Small intestine (tissue), 7 donors: ENCODE results near the gene SMIM1. TPM values are rescaled to one million over a fixed set of nuclear protein-coding genes. Genes with fewer than 3 reads are reported as not detected.

Experiments
- DNase-seq, 2 donors: peaks; one replicate each; pipeline versions ENCODE4 v3.0.0 to v3.0.0-alpha.2; 2013
- FAIRE-seq: peaks from 2 replicates; lab custom pipeline; 2012; peaks lifted over from hg19 to GRCh38; lab: Jason Lieb, UNC
- H3K27ac ChIP-seq, 3 donors: one replicate each; pipeline ENCODE4 v1.5.1; 2013; ENCODE audit warnings: low read length in 2 of 3, mild to moderate bottlenecking in 2 of 3, control low read depth in 1 of 3, inconsistent platforms in 1 of 3, low read depth in 1 of 3, moderate library complexity in 1 of 3
- H3K27me3 ChIP-seq, 3 donors: one replicate each; pipeline ENCODE4 v1.6.1; 2013; ENCODE audit warnings: low read length in 3 of 3, inconsistent platforms in 1 of 3; ENCODE audit not compliant: control insufficient read depth in 3 of 3, insufficient read depth in 3 of 3
- H3K36me3 ChIP-seq, 3 donors: one replicate each; pipeline ENCODE4 v1.6.1; 2013; ENCODE audit warnings: low read length in 3 of 3, inconsistent platforms in 1 of 3, low read depth in 1 of 3, mild to moderate bottlenecking in 1 of 3, moderate library complexity in 1 of 3; ENCODE audit not compliant: control insufficient read depth in 3 of 3, insufficient read depth in 2 of 3
- H3K4me1 ChIP-seq, 3 donors: one replicate each; pipeline ENCODE4 v1.6.1; 2013; ENCODE audit warnings: low read length in 2 of 3, inconsistent platforms in 1 of 3, low read depth in 1 of 3, mild to moderate bottlenecking in 1 of 3, moderate library complexity in 1 of 3; ENCODE audit not compliant: control insufficient read depth in 3 of 3, insufficient read depth in 2 of 3
- H3K4me3 ChIP-seq, 3 donors: one replicate each; pipeline ENCODE4 v1.5.1; 2013; ENCODE audit warnings: low read length in 3 of 3, control low read depth in 1 of 3, inconsistent platforms in 1 of 3, low read depth in 1 of 3, mild to moderate bottlenecking in 1 of 3, moderate library complexity in 1 of 3
- H3K9me3 ChIP-seq, 2 donors: one replicate each; pipeline ENCODE4 v1.6.1; 2013; ENCODE audit warnings: low read depth in 1 of 2, low read length in 1 of 2; ENCODE audit not compliant: control insufficient read depth in 2 of 2, insufficient read depth in 1 of 2
- WGBS, 3 donors: extraction: QIAGEN DNeasy Blood & Tissue Kit; methylation state at CpG; one replicate each; pipeline ENCODE4 v1.1.7; 2013; 5-methylcytosine and 5-hydroxymethylcytosine counted together
- polyA plus RNA-seq, 4 donors: library from polyadenylated mRNA; stranded (reverse) in 3 of 4; unstranded in 1 of 4; fragments of 200-250 nt in 3 of 4; fragments of 120-200 nt in 1 of 4; gene quantifications; one replicate each; pipeline versions ENCODE4 v1.2.1 to v1.2.3, GENCODE V29; 2013
- donor health status: healthy with polysubstance abuse.
- donor health status: control.
- donor health status: control.
- donor health status: Bipolar disorder and iron deficiency.
- donor health status: healthy.

Gene SMIM1
- polyA plus RNA-seq, 4 donors = 2.1 to 89.2 TPM; not detected in 2

DNA sequence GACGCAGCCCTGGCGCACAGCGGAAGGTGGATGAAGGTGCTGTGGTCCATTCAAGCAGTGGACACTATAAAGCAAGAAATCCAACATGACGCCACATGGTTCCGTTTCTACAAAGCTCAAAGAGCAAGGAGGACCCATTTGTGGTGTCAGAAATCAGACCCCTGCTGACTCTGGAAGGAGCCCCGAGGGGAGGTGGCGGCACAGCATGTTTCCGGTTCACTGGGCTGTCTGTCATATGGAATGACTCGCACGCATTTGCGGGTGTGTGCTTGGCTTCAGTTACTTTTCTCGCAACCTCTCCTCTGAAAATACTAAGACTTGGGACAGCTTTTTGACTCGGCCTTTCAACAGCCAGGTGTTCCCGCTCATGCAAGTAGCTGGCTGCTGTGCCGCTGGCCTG is 52.8 kb downstream of the SMIM1 start:
- DNase-seq = no peak
- H3K27ac ChIP-seq = no peak overlapping the region
- H3K9me3 ChIP-seq = no peaks in the 10 kb centered on the region
- WGBS, 3 donors = 85 to 90% (median 87%) methylated on average over 15 of the region's 15 CpGs
- no peak overlapping the region for H3K4me3 ChIP-seq
- no peak for FAIRE-seq
- no peaks in the 10 kb centered on the region for H3K27me3 ChIP-seq
- no peaks in the 10 kb centered on the region for H3K4me1 ChIP-seq
- peaks cover 10 to 86% (median 48%) of the 10 kb centered on the region in 3 donors for H3K36me3 ChIP-seq

Other genes with a start within 250 kb of the SMIM1 start
- gene MEGF6, start 161.2 kb upstream of the SMIM1 start, polyA plus RNA-seq = 1 to 10 TPM in 3 of 4 donors, under 1 TPM in 1; 0.45 to 5.8 (median 3.7) TPM
- 10 to 100 TPM; 41.2 to 97.8 (median 92.0) TPM for gene TPRG1L, start 147.7 kb upstream of the SMIM1 start, polyA plus RNA-seq
- gene WRAP73, start 122.6 kb upstream of the SMIM1 start, polyA plus RNA-seq = 10 to 100 TPM; 16.2 to 36.9 (median 29.3) TPM
- under 1 TPM in 2 of 4 donors, not detected in 2; 0.15 to 0.59 TPM for gene TP73, start 120.2 kb upstream of the SMIM1 start, polyA plus RNA-seq
- under 1 TPM in 2 of 4 donors, not detected in 2; 0.06 to 0.27 TPM for gene CCDC27, start 20.3 kb upstream of the SMIM1 start, polyA plus RNA-seq
- 10 to 100 TPM; 16.8 to 44.3 (median 21.4) TPM for gene LRRC47, start 23.7 kb downstream of the SMIM1 start, polyA plus RNA-seq
- gene CEP104, start 84.5 kb downstream of the SMIM1 start, polyA plus RNA-seq = 10 to 100 TPM in 2 of 4 donors, 1 to 10 TPM in 2; 8.7 to 26.4 (median 10.8) TPM
- 10 to 100 TPM in 2 of 4 donors, 1 to 10 TPM in 2; 8.7 to 22.6 (median 11.9) TPM for gene DFFB, start 84.7 kb downstream of the SMIM1 start, polyA plus RNA-seq
- 10 to 100 TPM; 10.8 to 28.4 (median 19.6) TPM for gene C1orf174, start 127.5 kb downstream of the SMIM1 start, polyA plus RNA-seq